ENCODE data around the gene OR4D1.

Gene OR4D1

DNA sequence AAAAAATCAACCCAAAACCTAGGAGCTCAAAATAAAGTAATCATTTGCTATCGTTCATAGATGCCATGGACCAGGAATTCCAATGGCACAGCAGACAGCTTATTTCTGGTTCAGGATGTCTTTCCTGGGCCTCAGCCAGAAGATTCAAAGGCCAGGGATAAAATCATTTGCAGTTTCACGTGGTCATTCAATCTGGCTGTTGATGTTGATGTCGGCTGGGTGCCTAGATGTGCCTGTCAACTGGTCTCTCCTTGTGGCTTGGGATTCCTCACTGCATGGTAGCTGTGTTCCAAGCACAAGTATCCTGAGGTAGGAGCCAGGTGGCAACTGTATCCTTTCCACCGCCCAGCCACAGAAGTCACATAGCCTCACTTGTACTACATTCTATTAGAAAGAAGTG, 33.6 kb downstream of the OR4D1 start:
- H3K36me3 ChIP-seq (ENCODE audit: insufficient read depth, low read length) = no peaks in the 10 kb centered on the region
- no peak overlapping the region for H3K4me3 ChIP-seq (ENCODE audit: low read depth in 1 of 2, low read length in 2 of 2)
- TF ChIP-seq, protein P1, sequence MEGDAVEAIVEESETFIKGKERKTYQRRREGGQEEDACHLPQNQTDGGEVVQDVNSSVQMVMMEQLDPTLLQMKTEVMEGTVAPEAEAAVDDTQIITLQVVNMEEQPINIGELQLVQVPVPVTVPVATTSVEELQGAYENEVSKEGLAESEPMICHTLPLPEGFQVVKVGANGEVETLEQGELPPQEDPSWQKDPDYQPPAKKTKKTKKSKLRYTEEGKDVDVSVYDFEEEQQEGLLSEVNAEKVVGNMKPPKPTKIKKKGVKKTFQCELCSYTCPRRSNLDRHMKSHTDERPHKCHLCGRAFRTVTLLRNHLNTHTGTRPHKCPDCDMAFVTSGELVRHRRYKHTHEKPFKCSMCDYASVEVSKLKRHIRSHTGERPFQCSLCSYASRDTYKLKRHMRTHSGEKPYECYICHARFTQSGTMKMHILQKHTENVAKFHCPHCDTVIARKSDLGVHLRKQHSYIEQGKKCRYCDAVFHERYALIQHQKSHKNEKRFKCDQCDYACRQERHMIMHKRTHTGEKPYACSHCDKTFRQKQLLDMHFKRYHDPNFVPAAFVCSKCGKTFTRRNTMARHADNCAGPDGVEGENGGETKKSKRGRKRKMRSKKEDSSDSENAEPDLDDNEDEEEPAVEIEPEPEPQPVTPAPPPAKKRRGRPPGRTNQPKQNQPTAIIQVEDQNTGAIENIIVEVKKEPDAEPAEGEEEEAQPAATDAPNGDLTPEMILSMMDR (IDR thresholded peaks at IDR 0.05; ENCODE audit: borderline replicate concordance, extremely low read depth, low read length, poor library complexity, severe bottlenecking) = no peak
- TF ChIP-seq EZH2 (IDR thresholded peaks at IDR 0.05; ENCODE audit: borderline replicate concordance, low read depth, low read length, severe bottlenecking) = no peak
- no peak overlapping the region for H3K4me2 ChIP-seq (ENCODE audit: insufficient read depth, low read length)
- H3K79me2 ChIP-seq (ENCODE audit: insufficient read depth, low read length) = no peaks in the 10 kb centered on the region
- H3K27ac ChIP-seq (ENCODE audit: low read length) = no peak overlapping the region
- no peaks in the 10 kb centered on the region for H3K27me3 ChIP-seq (ENCODE audit: insufficient read depth, low read length, poor library complexity)
- H3K9ac ChIP-seq (ENCODE audit: low read depth, low read length) = no peak overlapping the region
- no peak overlapping the region for H2AFZ ChIP-seq (ENCODE audit: low read depth, low read length)
- no peaks in the 10 kb centered on the region for H3K9me3 ChIP-seq (ENCODE audit: insufficient read depth, low read length, severe bottlenecking)
- DNase-seq = no peak
- ATAC-seq (ENCODE audit: insufficient read depth, low read depth) = no peak
- no peaks in the 10 kb centered on the region for H3K4me1 ChIP-seq (ENCODE audit: insufficient read depth, low read length)
- H4K20me1 ChIP-seq (ENCODE audit: insufficient read depth, low read length) = peaks cover 6% of the 10 kb centered on the region

DNA sequence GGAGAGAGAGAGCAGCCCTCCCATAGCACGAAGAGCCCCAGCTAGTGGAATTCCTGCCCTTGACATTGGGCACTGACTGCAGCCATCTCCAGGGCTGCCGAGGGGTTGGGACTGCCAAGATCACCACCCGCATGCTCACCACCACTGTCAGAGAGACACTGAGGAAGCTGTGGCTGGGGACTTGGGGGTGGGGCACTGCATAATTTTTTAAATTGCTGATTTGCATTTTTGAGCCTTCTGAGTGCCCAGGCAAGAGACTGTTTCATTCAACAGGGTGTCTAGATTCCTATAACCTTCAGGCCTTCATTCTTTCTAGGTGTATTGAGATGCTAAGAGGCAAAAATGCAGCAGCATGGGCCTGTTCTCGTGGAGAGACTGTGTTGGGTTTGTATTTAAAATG, 35.3 kb downstream of the OR4D1 start:
- Histone ChIP-seq H3K9ac (ENCODE audit: low read depth, low read length) (no peak overlapping the region), H3K27ac (ENCODE audit: low read length) (no peak overlapping the region), H3K36me3 (ENCODE audit: insufficient read depth, low read length) (no peaks in the 10 kb centered on the region), H4K20me1 (ENCODE audit: insufficient read depth, low read length) (peaks cover 3% of the 10 kb centered on the region; the same call in 1 of the 2 replicates), H2AFZ (ENCODE audit: low read depth, low read length) (no peak overlapping the region), H3K27me3 (ENCODE audit: insufficient read depth, low read length, poor library complexity) (no peaks in the 10 kb centered on the region), H3K79me2 (ENCODE audit: insufficient read depth, low read length) (no peaks in the 10 kb centered on the region), H3K4me1 (ENCODE audit: insufficient read depth, low read length) (no peaks in the 10 kb centered on the region), H3K9me3 (ENCODE audit: insufficient read depth, low read length, severe bottlenecking) (no peaks in the 10 kb centered on the region), H3K4me2 (ENCODE audit: insufficient read depth, low read length) (no peak overlapping the region), H3K4me3 (ENCODE audit: low read depth in 1 of 2, low read length in 2 of 2) (no peak overlapping the region)
- ATAC-seq (ENCODE audit: insufficient read depth, low read depth) = no peak
- TF ChIP-seq, protein P1 (IDR thresholded peaks at IDR 0.05; ENCODE audit: borderline replicate concordance, extremely low read depth, low read length, poor library complexity, severe bottlenecking) = no peak
- no peak for TF ChIP-seq EZH2 (IDR thresholded peaks at IDR 0.05; ENCODE audit: borderline replicate concordance, low read depth, low read length, severe bottlenecking)
- DNase-seq = no peak

DNA sequence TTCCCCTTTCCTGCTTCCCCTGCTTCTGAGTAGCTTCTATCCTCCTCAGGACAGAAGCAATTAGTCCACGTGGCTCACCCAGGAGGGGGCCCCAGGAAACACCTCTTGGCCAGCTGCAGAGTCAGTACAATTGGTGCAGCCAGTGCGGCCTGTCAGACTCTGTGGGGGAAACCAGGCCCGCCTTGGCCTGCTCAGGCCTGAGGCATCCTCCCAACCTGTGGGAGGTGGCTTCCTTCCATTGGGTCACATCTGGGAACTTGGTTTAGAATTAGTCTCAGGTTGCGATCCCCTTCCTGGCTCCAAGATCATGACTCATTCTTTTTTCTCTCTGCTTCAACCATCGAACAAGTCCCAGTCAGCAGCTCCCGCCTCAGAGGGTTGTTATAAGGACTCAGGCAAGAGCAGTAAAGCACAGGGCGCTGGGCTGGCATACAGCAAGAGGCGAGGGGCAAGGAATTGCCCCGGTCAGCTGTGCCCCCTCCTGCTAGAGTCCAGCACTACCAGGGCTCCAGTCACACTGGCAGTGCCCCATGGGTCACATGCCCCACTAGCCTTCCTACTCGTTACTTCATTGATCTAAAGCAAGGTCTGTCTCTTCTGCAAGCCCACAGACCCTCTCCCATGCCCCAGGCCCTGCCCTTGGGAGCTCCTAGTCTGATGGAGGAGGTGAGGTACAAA, 36.3 kb downstream of the OR4D1 start:
- H3K27ac ChIP-seq (ENCODE audit: low read length) = no peak overlapping the region
- no peaks in the 10 kb centered on the region for H3K79me2 ChIP-seq (ENCODE audit: insufficient read depth, low read length)
- no peak for TF ChIP-seq EZH2 (IDR thresholded peaks at IDR 0.05; ENCODE audit: borderline replicate concordance, low read depth, low read length, severe bottlenecking)
- TF ChIP-seq, protein P1 (IDR thresholded peaks at IDR 0.05; ENCODE audit: borderline replicate concordance, extremely low read depth, low read length, poor library complexity, severe bottlenecking) = no peak
- peaks cover 3% of the 10 kb centered on the region; the same call in 1 of the 2 replicates for H4K20me1 ChIP-seq (ENCODE audit: insufficient read depth, low read length)
- no peaks in the 10 kb centered on the region for H3K9me3 ChIP-seq (ENCODE audit: insufficient read depth, low read length, severe bottlenecking)
- H2AFZ ChIP-seq (ENCODE audit: low read depth, low read length) = no peak overlapping the region
- DNase-seq = no peak
- H3K9ac ChIP-seq (ENCODE audit: low read depth, low read length) = no peak overlapping the region
- H3K4me3 ChIP-seq (ENCODE audit: low read depth in 1 of 2, low read length in 2 of 2) = no peak overlapping the region
- no peaks in the 10 kb centered on the region for H3K4me1 ChIP-seq (ENCODE audit: insufficient read depth, low read length)
- no peaks in the 10 kb centered on the region for H3K27me3 ChIP-seq (ENCODE audit: insufficient read depth, low read length, poor library complexity)
- H3K36me3 ChIP-seq (ENCODE audit: insufficient read depth, low read length) = no peaks in the 10 kb centered on the region
- no peak overlapping the region for H3K4me2 ChIP-seq (ENCODE audit: insufficient read depth, low read length)
- no peak for ATAC-seq (ENCODE audit: insufficient read depth, low read depth)
